Astrocyte (in vitro differentiated cells and primary cell): Measurements from ENCODE around the gene HIRA. TPM values are rescaled to one million over a fixed set of nuclear protein-coding genes. Genes with fewer than 3 reads are reported as not detected.

Experiments
- DNase-seq: peaks from one replicate; pipeline ENCODE4 v3.0.0-alpha.2; 2010; ENCODE audit warnings: low read depth
- FAIRE-seq: peaks from 2 replicates; lab custom pipeline; 2011; peaks lifted over from hg19 to GRCh38; lab: Jason Lieb, UNC
- H2AFZ ChIP-seq: 2 replicates; pipeline ENCODE4 v1.6.0; 2012; ENCODE audit warnings: low read depth, low read length, inconsistent platforms
- H3K27ac ChIP-seq: 2 replicates; pipeline ENCODE4 v1.5.1; 2011; ENCODE audit warnings: low read depth, low read length, inconsistent platforms
- H3K27me3 ChIP-seq: 2 replicates; pipeline ENCODE4 v1.6.0; 2011; ENCODE audit warnings: low read length, inconsistent platforms; ENCODE audit not compliant: insufficient read depth
- H3K36me3 ChIP-seq: 2 replicates; pipeline ENCODE4 v1.5.1; 2011; ENCODE audit warnings: low read length, inconsistent platforms; ENCODE audit not compliant: insufficient read depth
- H3K4me1 ChIP-seq: 2 replicates; pipeline ENCODE4 v1.5.1; 2011; ENCODE audit warnings: low read length, inconsistent platforms; ENCODE audit not compliant: insufficient read depth
- H3K4me2 ChIP-seq: 2 replicates; pipeline ENCODE4 v1.6.0; 2012; ENCODE audit warnings: low read length, inconsistent platforms
- H3K4me3 ChIP-seq: 2 replicates; pipeline ENCODE4 v1.5.1; 2011; ENCODE audit warnings: low read depth, mild to moderate bottlenecking, low read length, inconsistent platforms; ENCODE audit not compliant: insufficient read depth
- H3K79me2 ChIP-seq: 2 replicates; pipeline ENCODE4 v1.6.0; 2012; ENCODE audit warnings: mild to moderate bottlenecking, low read length, inconsistent platforms; ENCODE audit not compliant: insufficient read depth
- H3K9ac ChIP-seq: 2 replicates; pipeline ENCODE4 v1.6.0; 2012; ENCODE audit warnings: mild to moderate bottlenecking, low read length, inconsistent platforms
- H3K9me3 ChIP-seq: 2 replicates; pipeline ENCODE4 v1.5.1; 2012; ENCODE audit warnings: low read depth, mild to moderate bottlenecking, low read length, inconsistent platforms; ENCODE audit not compliant: insufficient read depth
- H4K20me1 ChIP-seq: 2 replicates; pipeline ENCODE4 v1.6.0; 2012; ENCODE audit warnings: low read length, inconsistent platforms; ENCODE audit not compliant: insufficient read depth
- H3K27ac Mint-ChIP-seq: one replicate; pipeline ENCODE4 v1.8.0; 2021; ENCODE audit warnings: mild to moderate bottlenecking, mixed read lengths; ENCODE audit not compliant: unreplicated experiment
- H3K27me3 Mint-ChIP-seq: one replicate; pipeline ENCODE4 v1.8.0; 2021; ENCODE audit warnings: low read depth, mixed read lengths; ENCODE audit not compliant: unreplicated experiment
- H3K36me3 Mint-ChIP-seq: one replicate; pipeline ENCODE4 v1.8.0; 2021; ENCODE audit warnings: low read depth, mixed read lengths; ENCODE audit not compliant: unreplicated experiment
- H3K4me1 Mint-ChIP-seq: one replicate; pipeline ENCODE4 v1.8.0; 2021; ENCODE audit warnings: low read depth, mixed read lengths; ENCODE audit not compliant: unreplicated experiment
- H3K4me3 Mint-ChIP-seq: one replicate; pipeline ENCODE4 v1.8.0; 2021; ENCODE audit warnings: mild to moderate bottlenecking, moderate library complexity, mixed read lengths; ENCODE audit not compliant: unreplicated experiment
- H3K9me3 Mint-ChIP-seq: one replicate; pipeline ENCODE4 v1.8.0; 2021; ENCODE audit warnings: mild to moderate bottlenecking, mixed read lengths; ENCODE audit not compliant: unreplicated experiment
- EZH2 ChIP-seq: IDR thresholded peaks from 2 replicates; pipeline ENCODE4 v1.6.1; 2012; ENCODE audit warnings: mild to moderate bottlenecking, low read length, inconsistent platforms; ENCODE audit not compliant: insufficient read depth
- total RNA-seq: library from RNA; stranded (reverse); gene quantifications from 2 replicates; pipeline ENCODE4 v1.2.1, GENCODE V29; 2021
- TF ChIP-seq, protein P1 (sequence below): IDR thresholded peaks from 2 replicates; pipeline ENCODE4 v1.5.1; 2011; ENCODE audit warnings: low read depth, mild to moderate bottlenecking, inconsistent platforms, low read length, moderate library complexity; ENCODE audit not compliant: insufficient read depth

The HIRA gene
- total RNA-seq, 1 donor from 2014 or later = 31.1 TPM

DNA sequence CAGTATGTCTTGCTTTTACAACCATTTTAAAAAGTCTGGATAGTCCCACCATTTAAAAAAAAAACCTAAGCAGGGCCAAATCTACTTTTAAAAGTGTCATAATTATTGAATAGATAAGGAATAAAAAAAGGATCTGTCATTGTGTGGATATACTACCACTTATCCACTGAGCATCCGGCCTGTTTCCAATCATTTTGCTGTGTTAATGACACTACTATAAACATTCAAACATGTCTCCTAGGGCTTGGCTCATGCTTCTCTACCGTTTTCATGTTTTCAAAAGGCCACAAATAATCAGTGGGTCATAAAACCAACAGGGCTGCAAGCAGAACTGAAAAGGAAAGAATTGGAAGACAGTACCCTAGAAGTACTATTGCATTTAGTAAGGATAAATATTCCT is 28.5 kb upstream of the HIRA start:
- Histone ChIP-seq H3K9ac (no peak overlapping the region), H3K27ac (no peak overlapping the region), H3K79me2 (no peaks in the 10 kb centered on the region), H3K27me3 (no peaks in the 10 kb centered on the region), H3K36me3 (peaks cover 40% of the 10 kb centered on the region), H3K4me3 (no peak overlapping the region), H3K4me1 (peaks cover 13% of the 10 kb centered on the region), H2AFZ (no peak overlapping the region), H3K4me2 (no peak overlapping the region), H3K9me3 (no peaks in the 10 kb centered on the region), H4K20me1 (peaks cover 24% of the 10 kb centered on the region)
- no peak for TF ChIP-seq EZH2
- TF ChIP-seq, protein P1, sequence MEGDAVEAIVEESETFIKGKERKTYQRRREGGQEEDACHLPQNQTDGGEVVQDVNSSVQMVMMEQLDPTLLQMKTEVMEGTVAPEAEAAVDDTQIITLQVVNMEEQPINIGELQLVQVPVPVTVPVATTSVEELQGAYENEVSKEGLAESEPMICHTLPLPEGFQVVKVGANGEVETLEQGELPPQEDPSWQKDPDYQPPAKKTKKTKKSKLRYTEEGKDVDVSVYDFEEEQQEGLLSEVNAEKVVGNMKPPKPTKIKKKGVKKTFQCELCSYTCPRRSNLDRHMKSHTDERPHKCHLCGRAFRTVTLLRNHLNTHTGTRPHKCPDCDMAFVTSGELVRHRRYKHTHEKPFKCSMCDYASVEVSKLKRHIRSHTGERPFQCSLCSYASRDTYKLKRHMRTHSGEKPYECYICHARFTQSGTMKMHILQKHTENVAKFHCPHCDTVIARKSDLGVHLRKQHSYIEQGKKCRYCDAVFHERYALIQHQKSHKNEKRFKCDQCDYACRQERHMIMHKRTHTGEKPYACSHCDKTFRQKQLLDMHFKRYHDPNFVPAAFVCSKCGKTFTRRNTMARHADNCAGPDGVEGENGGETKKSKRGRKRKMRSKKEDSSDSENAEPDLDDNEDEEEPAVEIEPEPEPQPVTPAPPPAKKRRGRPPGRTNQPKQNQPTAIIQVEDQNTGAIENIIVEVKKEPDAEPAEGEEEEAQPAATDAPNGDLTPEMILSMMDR = no peak
- Mint-ChIP-seq H3K4me1 (peaks cover 11% of the 10 kb centered on the region), H3K9me3 (no peaks in the 10 kb centered on the region), H3K27ac (no peak overlapping the region), H3K4me3 (no peak overlapping the region), H3K27me3 (no peaks in the 10 kb centered on the region), H3K36me3 (peaks cover 24% of the 10 kb centered on the region)
- DNase-seq = no peak
- FAIRE-seq = no peak

DNA sequence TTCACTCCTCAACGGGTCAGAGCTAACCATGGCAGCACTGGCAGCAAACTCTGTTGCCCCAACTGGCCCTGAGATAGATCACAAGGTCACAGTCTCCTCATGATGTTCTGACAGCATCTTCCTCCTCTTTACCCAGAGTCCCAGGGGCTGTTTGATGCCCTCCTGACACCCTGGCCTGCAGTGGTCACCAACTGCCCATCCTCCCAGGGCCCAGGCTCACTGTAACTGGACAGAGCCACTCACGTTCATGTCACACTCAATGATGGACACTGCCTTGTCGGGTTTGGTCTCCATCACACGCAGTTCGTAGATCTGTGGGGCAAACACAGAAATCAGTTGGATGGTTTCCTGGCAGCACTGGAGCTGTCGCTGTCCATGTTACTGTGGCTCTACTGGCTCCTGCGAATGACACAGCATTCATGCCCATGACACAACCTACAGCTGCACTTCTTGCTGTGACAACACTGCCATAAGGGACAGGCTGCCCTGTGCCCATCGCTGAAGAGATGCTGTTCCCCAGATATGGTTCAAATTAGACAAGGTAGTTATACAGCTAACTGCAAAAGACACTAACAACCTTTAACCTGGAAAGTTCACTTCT is 26.4 kb upstream of the HIRA start:
- Histone ChIP-seq H3K4me2 (no peak overlapping the region), H2AFZ (no peak overlapping the region), H3K9ac (no peak overlapping the region), H4K20me1 (peaks cover 11% of the 10 kb centered on the region), H3K27ac (no peak overlapping the region), H3K9me3 (no peaks in the 10 kb centered on the region), H3K4me3 (no peak overlapping the region), H3K4me1 (peaks cover 8% of the 10 kb centered on the region), H3K79me2 (no peaks in the 10 kb centered on the region), H3K36me3 (peaks cover 54% of the 10 kb centered on the region), H3K27me3 (no peaks in the 10 kb centered on the region)
- H3K4me3 Mint-ChIP-seq = no peak overlapping the region
- no peak for TF ChIP-seq EZH2
- TF ChIP-seq, protein P1 = no peak
- no peak overlapping the region for H3K27ac Mint-ChIP-seq
- no peaks in the 10 kb centered on the region for H3K9me3 Mint-ChIP-seq
- peaks cover 39% of the 10 kb centered on the region for H3K36me3 Mint-ChIP-seq
- FAIRE-seq (no peak), DNase-seq (no peak)
- no peaks in the 10 kb centered on the region for H3K27me3 Mint-ChIP-seq
- peaks cover 3% of the 10 kb centered on the region for H3K4me1 Mint-ChIP-seq

DNA sequence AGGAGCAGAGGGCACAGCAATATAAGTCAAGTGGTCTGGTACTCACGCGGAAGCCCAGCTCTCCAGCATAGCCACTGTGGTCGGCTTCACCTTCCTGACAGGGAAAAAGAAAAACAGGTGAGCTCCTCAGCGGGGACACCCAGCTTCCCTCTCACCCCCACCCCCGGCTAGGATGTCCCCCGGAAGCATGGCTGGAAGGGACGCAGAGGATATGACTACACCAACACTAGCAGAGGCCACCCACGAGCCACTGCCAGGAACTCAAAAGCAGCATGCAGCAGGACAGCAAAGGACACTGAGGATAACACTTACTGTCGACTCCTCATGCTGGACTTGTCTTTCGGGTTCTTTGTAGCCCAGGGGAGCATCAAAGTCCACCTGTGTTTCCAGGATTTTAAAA is 25.0 kb upstream of the HIRA start:
- Histone ChIP-seq H3K27me3 (no peaks in the 10 kb centered on the region), H3K9me3 (no peaks in the 10 kb centered on the region), H3K4me2 (no peak overlapping the region), H3K79me2 (no peaks in the 10 kb centered on the region), H3K36me3 (peaks cover 64% of the 10 kb centered on the region), H3K4me3 (no peak overlapping the region), H2AFZ (no peak overlapping the region), H3K4me1 (peaks cover 8% of the 10 kb centered on the region), H4K20me1 (peaks cover 11% of the 10 kb centered on the region), H3K9ac (no peak overlapping the region), H3K27ac (no peak overlapping the region)
- no peak overlapping the region for H3K27ac Mint-ChIP-seq
- DNase-seq (no peak), FAIRE-seq (no peak)
- TF ChIP-seq, protein P1 = no peak
- TF ChIP-seq EZH2 = no peak
- H3K9me3 Mint-ChIP-seq = no peaks in the 10 kb centered on the region
- H3K36me3 Mint-ChIP-seq = peaks cover 36% of the 10 kb centered on the region
- no peak overlapping the region for H3K4me3 Mint-ChIP-seq
- H3K27me3 Mint-ChIP-seq = no peaks in the 10 kb centered on the region
- H3K4me1 Mint-ChIP-seq = peaks cover 3% of the 10 kb centered on the region
